ENCODE results near the gene RAB44. TPM values are rescaled to one million over a fixed set of nuclear protein-coding genes. Genes with fewer than 3 reads are reported as not detected.

The RAB44 gene
- polyA plus RNA-seq, 1 of the 3 experiments (the other 2 are of a cell fraction), result 0.12 TPM

DNA sequence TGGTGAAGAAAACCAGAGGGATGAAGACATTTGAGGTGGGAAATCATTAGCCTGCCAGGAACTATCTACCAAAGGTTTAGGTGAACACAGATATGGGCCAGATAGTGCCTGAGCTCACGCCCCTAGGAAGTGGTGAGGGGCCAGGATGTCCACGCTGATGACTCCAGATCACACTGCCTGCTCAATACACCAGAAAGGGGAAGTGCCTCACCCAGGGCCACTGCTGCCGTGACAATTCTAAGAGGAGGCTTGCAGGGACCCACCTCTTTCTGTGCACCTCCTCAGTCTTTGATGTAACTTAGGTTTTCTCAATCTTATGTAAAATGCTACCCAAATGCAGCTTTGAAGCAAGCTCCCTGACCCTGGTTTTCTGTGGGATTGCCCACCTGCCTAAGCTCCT, 5.4 kb upstream of the RAB44 start (continued):
- TF ChIP-seq, protein P1, sequence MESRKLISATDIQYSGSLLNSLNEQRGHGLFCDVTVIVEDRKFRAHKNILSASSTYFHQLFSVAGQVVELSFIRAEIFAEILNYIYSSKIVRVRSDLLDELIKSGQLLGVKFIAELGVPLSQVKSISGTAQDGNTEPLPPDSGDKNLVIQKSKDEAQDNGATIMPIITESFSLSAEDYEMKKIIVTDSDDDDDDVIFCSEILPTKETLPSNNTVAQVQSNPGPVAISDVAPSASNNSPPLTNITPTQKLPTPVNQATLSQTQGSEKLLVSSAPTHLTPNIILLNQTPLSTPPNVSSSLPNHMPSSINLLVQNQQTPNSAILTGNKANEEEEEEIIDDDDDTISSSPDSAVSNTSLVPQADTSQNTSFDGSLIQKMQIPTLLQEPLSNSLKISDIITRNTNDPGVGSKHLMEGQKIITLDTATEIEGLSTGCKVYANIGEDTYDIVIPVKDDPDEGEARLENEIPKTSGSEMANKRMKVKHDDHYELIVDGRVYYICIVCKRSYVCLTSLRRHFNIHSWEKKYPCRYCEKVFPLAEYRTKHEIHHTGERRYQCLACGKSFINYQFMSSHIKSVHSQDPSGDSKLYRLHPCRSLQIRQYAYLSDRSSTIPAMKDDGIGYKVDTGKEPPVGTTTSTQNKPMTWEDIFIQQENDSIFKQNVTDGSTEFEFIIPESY (IDR thresholded peaks at IDR 0.05; ENCODE audit: borderline replicate concordance, low read depth), result no peak
- TF ChIP-seq POLR2AphosphoS5 (IDR thresholded peaks at IDR 0.05; ENCODE audit: low read depth, low read length) (no peak), EZH2phosphoT487 (IDR thresholded peaks at IDR 0.05; ENCODE audit: borderline replicate concordance, low read depth) (no peak)

DNA sequence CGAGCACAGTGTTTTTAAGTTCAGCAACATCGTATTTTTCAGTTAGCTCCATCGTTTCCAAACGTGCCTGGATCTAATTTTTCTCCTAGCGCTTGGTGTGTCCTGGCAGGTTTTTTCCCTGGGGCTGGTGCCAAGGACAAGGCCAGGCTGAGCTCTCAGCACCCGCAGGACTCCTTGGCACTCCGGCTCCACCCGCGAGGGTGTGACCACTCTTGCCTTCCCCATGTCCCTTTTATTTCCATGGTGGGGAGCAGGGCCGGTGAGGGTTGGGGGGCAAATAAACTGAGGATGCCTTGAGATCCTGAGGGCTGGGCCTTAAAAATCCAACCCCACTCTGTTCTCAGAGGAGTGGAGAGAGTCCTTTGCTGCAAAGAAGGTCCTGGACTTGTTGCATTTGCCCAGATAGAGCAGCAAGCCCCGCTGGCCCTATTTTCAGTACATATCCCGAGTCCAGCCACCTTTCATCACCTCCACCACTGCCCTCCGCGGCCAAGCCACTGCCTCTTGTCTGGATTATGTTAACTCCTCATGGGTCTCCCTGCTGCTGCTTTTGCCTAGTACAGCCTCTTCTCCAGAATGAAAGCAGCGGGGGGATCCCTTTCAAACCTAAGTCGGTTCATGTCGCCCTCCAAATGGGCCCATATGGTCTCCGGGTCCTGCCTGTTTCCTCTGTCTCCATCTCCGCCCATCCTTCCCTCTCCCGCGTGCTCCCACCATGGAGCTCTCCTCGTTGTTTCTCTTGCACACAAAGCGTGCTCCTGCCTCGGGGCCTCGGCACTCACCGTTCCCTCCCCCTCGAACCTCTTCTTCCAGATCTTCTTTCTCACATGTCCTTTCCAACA, 4.5 kb upstream of the RAB44 start:
- Histone ChIP-seq H3K9me3 (no peaks in the 10 kb centered on the region), H3F3A (replicated peaks; ENCODE audit: insufficient read depth) (peaks cover 13% of the 10 kb centered on the region), H4K20me1 (ENCODE audit: insufficient read depth) (peaks cover 15% of the 10 kb centered on the region), H3K4me3 (ENCODE audit: low read depth in 2 of 2, low read length in 1 of 2) (no peak overlapping the region), H3K36me3 (replicated peaks in 1 of 2; ENCODE audit: control insufficient read depth in 1 of 2, insufficient read depth in 2 of 2, low read length in 1 of 2) (no peaks in the 10 kb centered on the region), H3K27me3 (ENCODE audit: insufficient read depth) (no peaks in the 10 kb centered on the region), H3K9me2 (no peaks in the 10 kb centered on the region), H2AFZ (ENCODE audit: low read depth) (no peak overlapping the region), H3K4me1 (ENCODE audit: control insufficient read depth in 1 of 2, insufficient read depth in 2 of 2, low read depth in 1 of 2, low read length in 1 of 2) (no peaks in the 10 kb centered on the region; a peak in 1 of 4 replicates), H3K27ac (ENCODE audit: low read depth in 2 of 2, low read length in 1 of 2) (no peak overlapping the region), H3K79me2 (ENCODE audit: insufficient read depth) (no peaks in the 10 kb centered on the region), H3K4me2 (no peak overlapping the region), H3K9ac (no peak overlapping the region)
- no peak for TF ChIP-seq TAF1 (IDR thresholded peaks at IDR 0.05; ENCODE audit: borderline replicate concordance, low read depth, low read length)
- no peak for TF ChIP-seq TEAD4 (IDR thresholded peaks at IDR 0.05; ENCODE audit: borderline replicate concordance, insufficient read depth)
- no peak for TF ChIP-seq RFX5 (IDR thresholded peaks at IDR 0.05; ENCODE audit: low read length)
- no peak for TF ChIP-seq YY1 (IDR thresholded peaks at IDR 0.05; ENCODE audit: low read depth)
- TF ChIP-seq, protein P2, sequence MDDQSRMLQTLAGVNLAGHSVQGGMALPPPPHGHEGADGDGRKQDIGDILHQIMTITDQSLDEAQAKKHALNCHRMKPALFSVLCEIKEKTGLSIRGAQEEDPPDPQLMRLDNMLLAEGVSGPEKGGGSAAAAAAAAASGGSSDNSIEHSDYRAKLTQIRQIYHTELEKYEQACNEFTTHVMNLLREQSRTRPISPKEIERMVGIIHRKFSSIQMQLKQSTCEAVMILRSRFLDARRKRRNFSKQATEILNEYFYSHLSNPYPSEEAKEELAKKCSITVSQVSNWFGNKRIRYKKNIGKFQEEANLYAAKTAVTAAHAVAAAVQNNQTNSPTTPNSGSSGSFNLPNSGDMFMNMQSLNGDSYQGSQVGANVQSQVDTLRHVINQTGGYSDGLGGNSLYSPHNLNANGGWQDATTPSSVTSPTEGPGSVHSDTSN (IDR thresholded peaks at IDR 0.05), result no peak
- TF ChIP-seq ELF1 (IDR thresholded peaks at IDR 0.05), result no peak
- no peak for TF ChIP-seq FOSL2 (IDR thresholded peaks at IDR 0.05; ENCODE audit: borderline replicate concordance, low read depth)
- TF ChIP-seq RCOR1 (IDR thresholded peaks at IDR 0.05; ENCODE audit: low read length), result no peak
- TF ChIP-seq FOXM1 (IDR thresholded peaks at IDR 0.05; ENCODE audit: low read depth), result no peak
- no peak for TF ChIP-seq RAD21 (IDR thresholded peaks at IDR 0.05; ENCODE audit: low read length)
- no peak for TF ChIP-seq TCF12 (IDR thresholded peaks at IDR 0.05)
- no peak for TF ChIP-seq SMC3 (IDR thresholded peaks at IDR 0.05; ENCODE audit: low read depth, low read length)
- no peak for TF ChIP-seq EZH2phosphoT487 (IDR thresholded peaks at IDR 0.05; ENCODE audit: borderline replicate concordance, low read depth)
- ChIA-PET POLR2A (no interaction called here), CTCF (interaction anchor here (1.0 to 2.0 kb wide), 5 partner anchors 10 to 78 kb away, joined by 3 to 8 read pairs (median 4); partner anchors contain the start of gene CDKN1A)
- WGBS (ENCODE audit: low lambda C conversion rate), result 87% methylated on average over 27 of the region's 27 CpGs
- DNase-seq, result no peak

Measured in SK-N-SH (cell line).